Skeletal muscle tissue (tissue), 4 donors: ENCODE measurements around the gene CD244. TPM values are rescaled to one million over a fixed set of nuclear protein-coding genes. Genes with fewer than 3 reads are reported as not detected.

Source experiments
- H3K27ac ChIP-seq: one replicate; pipeline ENCODE4 v1.7.0; 2013; ENCODE audit warnings: mild to moderate bottlenecking, low read depth, low read length, inconsistent platforms
- H3K27me3 ChIP-seq, 3 donors: one replicate each; pipeline ENCODE4 v1.7.0; 2013; ENCODE audit warnings: low read length in 3 of 3; ENCODE audit not compliant: control insufficient read depth in 3 of 3, insufficient read depth in 3 of 3
- H3K36me3 ChIP-seq, 3 donors: one replicate each; pipeline ENCODE4 v1.7.0; 2013; ENCODE audit warnings: low read length in 3 of 3; ENCODE audit not compliant: control insufficient read depth in 3 of 3, insufficient read depth in 3 of 3
- H3K4me1 ChIP-seq, 3 donors: one replicate each; pipeline ENCODE4 v1.7.0; 2013; ENCODE audit warnings: low read length in 3 of 3, mild to moderate bottlenecking in 3 of 3; ENCODE audit not compliant: control insufficient read depth in 3 of 3, insufficient read depth in 3 of 3
- H3K4me3 ChIP-seq, 3 donors: one replicate each; pipeline ENCODE4 v1.7.0; 2013; ENCODE audit warnings: low read length in 3 of 3
- H3K9ac ChIP-seq, 3 donors: one replicate each; pipeline ENCODE4 v1.7.0; 2013; ENCODE audit warnings: low read length in 3 of 3, mild to moderate bottlenecking in 3 of 3, moderate library complexity in 2 of 3, low read depth in 1 of 3
- H3K9me3 ChIP-seq, 3 donors: one replicate each; pipeline ENCODE4 v1.7.0; 2013; ENCODE audit warnings: low read length in 3 of 3; ENCODE audit not compliant: control insufficient read depth in 3 of 3
- total RNA-seq: library from RNA; depleted of rRNA; stranded (reverse); fragments of >200 nt; gene quantifications from one replicate; pipeline ENCODE4 v1.2.3, GENCODE V29; 2014
- donor health status: Osteomylitis.

The CD244 gene
- total RNA-seq, 1 donor from 2014 or later, result 1.6 TPM

DNA sequence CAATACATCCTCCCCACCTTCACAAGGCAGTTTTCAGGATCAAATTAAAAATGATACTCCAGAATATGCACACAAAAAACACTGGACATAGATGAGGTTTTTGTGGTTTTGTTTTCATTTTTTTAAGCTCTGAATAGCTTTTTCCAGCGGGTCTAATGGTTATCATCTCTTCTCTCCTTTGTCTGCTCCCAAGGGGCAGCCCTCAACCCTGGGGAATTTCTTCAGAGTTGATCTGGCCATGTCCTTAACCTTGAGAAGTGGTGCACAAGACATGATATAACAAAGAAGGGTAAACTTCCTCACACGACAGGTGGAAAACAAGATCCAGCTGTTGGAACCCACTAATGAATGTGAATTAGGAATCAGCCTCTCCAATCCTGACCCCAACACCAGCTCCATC, 1.5 kb upstream of the CD244 start:
- peaks cover 0 to 3% (median 0%) of the 10 kb centered on the region in 3 donors for H3K27me3 ChIP-seq
- H3K4me1 ChIP-seq, result no peaks in the 10 kb centered on the region
- no peaks in the 10 kb centered on the region for H3K9me3 ChIP-seq
- no peak overlapping the region for H3K27ac ChIP-seq
- no peak overlapping the region for H3K4me3 ChIP-seq
- H3K9ac ChIP-seq, result no peak overlapping the region
- no peaks in the 10 kb centered on the region for H3K36me3 ChIP-seq

DNA sequence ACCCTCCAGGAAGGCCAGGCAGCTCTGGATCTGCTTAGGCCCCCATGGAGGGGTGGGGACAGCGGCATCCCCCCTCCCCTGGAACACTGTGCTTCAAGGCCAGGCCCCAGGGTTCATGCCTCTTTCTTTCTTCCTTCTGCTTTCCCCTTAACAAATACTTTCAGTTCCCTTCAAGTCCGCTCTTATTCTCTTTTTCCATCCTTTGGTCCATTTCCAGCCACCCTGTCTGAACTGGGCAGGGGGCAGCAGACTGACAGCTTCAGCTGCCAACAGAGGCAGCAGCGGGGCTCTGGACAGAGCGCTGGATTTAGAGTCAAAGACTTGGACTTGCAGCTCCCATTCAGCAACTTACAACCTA, 1.1 kb upstream of the CD244 start:
- Histone ChIP-seq H3K27me3 (peaks cover 0 to 3% (median 0%) of the 10 kb centered on the region in 3 donors), H3K27ac (no peak overlapping the region), H3K9me3 (no peaks in the 10 kb centered on the region), H3K4me1 (no peaks in the 10 kb centered on the region), H3K4me3 (no peak overlapping the region), H3K36me3 (no peaks in the 10 kb centered on the region), H3K9ac (no peak overlapping the region)

DNA sequence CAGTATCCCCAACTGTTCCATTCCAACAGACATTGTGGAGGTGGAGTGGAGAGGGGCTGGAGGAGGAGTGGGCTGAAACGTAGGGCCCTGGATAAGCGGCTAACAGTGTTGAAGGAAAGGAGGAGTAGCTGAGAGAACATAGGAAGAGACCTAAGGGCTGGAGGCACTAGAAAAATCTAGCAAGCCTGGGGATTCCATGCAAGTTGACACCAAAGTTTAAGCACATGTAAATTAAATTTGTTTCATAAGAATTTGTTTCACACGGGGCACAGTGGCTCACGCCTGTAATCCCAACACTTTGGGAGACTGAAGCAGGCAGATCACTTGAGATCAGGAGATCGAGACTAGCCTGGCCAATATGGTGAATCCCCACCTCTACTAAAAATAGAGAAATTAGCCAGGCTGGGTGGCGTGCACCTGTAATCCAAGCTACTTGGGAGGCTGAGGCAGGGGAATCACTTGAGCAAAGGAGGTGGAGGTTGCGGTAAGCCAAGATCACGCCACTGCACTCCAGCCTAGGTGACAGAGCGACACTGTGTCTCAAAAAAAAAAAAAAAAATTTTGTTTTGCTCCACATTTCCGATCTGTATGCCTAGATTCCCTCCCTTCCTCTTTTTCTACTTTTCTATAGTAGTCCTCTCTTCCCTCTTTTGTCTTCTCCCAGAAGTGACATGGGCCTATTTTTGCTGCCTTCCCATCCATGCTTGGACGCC, 530 bp upstream of the CD244 start:
- no peaks in the 10 kb centered on the region for H3K36me3 ChIP-seq
- H3K27ac ChIP-seq, result peak overlapping the region; percentile 19
- H3K9ac ChIP-seq, result no peak overlapping the region
- peaks cover 0 to 4% (median 0%) of the 10 kb centered on the region in 3 donors for H3K27me3 ChIP-seq
- no peaks in the 10 kb centered on the region for H3K9me3 ChIP-seq
- H3K4me1 ChIP-seq, result no peaks in the 10 kb centered on the region
- H3K4me3 ChIP-seq, result no peak overlapping the region

DNA sequence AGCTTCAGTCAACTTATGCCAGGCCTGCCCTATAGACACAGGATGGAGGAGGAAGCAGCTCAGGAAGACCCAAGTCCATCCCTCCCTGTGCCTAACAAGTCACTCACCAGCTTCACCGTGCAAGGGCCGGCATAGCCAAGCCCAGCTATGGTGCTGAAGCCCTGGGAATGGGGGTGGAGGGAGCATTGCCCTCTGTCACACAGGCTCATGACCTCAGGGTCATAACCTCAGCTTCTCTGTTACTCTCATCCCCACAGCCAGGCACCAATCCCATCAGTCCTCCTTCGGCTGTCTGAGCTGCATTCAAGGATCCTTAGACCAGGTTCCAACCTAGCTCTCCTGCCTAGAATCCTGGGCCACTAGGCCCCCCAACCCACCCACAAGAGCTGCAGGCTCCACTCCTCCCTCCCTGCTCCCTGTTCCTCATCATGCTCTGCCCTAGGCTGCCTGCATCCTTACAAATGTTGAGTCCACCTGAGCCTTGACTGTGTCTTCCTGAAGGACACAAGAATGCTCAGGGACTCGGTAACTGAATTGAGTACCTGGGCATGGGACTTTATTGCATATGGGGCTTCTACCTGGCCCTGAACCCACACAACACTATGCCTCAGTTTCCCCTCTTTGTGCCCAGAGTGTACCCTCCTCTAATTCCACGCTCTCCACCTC, 1.7 kb downstream of the CD244 start:
- H3K4me3 ChIP-seq, result no peak overlapping the region
- H3K4me1 ChIP-seq, result no peaks in the 10 kb centered on the region
- H3K9me3 ChIP-seq, result no peaks in the 10 kb centered on the region
- no peaks in the 10 kb centered on the region for H3K36me3 ChIP-seq
- peaks cover 0 to 5% (median 0%) of the 10 kb centered on the region in 3 donors for H3K27me3 ChIP-seq
- H3K9ac ChIP-seq, result no peak overlapping the region
- H3K27ac ChIP-seq, result no peak overlapping the region

DNA sequence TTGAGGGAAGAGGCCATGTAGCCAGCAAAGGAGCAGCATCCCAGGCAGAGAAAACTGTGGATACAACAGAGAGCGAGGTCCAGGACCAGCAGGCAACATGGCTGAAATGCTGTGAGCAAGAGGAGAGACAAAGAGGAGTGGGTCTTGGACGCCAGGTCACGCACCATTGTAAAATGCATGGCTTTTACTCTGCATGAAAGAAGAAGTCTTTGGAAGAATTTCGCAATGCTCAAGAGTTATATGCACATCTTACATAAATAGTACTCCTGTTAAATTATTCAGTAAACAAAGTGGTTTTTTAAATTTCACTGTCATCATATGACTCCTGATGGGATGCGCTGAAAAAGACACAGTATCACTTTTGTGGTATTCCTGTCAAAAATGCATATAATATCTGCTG, 3.5 kb downstream of the CD244 start:
- Histone ChIP-seq H3K36me3 (no peaks in the 10 kb centered on the region), H3K4me1 (no peaks in the 10 kb centered on the region), H3K27me3 (peaks cover 0 to 5% (median 0%) of the 10 kb centered on the region in 3 donors), H3K9me3 (no peaks in the 10 kb centered on the region), H3K4me3 (no peak overlapping the region), H3K27ac (no peak overlapping the region), H3K9ac (no peak overlapping the region)

DNA sequence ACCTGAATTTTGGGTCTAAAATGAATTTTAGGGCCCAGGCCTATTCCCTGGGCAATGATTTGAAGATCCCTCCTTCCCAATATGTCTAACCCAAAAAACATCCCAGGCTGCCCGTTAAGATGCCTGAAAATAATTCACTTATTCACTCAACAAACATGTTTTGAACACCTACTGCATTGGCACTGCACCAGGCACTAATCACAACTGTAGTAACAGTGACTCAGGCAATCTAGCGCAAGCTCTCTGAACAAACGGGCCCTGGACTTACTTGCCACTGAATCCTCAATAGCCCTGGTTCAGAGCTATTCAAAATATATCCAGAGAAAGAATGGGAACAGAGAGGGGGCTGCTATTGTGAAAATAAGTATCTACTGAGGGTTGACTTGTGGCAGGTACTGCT, 4.2 kb downstream of the CD244 start:
- no peaks in the 10 kb centered on the region for H3K36me3 ChIP-seq
- no peak overlapping the region for H3K27ac ChIP-seq
- H3K9ac ChIP-seq, result no peak overlapping the region
- no peak overlapping the region for H3K4me3 ChIP-seq
- no peaks in the 10 kb centered on the region for H3K4me1 ChIP-seq
- H3K27me3 ChIP-seq, result peaks cover 0 to 5% (median 0%) of the 10 kb centered on the region in 3 donors
- H3K9me3 ChIP-seq, result no peaks in the 10 kb centered on the region

DNA sequence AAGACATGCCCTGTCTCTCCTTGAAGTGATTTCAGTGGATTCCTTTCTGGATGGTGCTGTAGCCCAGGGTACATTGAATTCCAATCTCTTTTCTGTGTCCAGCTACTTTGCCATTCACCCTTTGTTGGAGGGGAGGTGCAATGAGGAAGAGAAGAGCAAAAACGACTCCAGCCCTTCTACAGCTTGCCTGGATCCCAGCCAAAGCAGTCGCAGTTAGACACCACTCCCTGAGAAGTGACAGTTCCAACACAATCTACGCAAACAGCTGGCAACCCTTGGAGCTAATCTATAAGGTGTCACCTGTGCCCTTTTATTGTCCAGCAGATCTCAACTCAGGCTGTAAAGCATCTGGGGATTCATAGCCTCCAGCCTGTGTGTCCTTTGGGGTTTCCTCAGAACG, 4.6 kb downstream of the CD244 start:
- H3K36me3 ChIP-seq, result no peaks in the 10 kb centered on the region
- H3K9ac ChIP-seq, result no peak overlapping the region
- no peaks in the 10 kb centered on the region for H3K9me3 ChIP-seq
- no peak overlapping the region for H3K4me3 ChIP-seq
- H3K27ac ChIP-seq, result no peak overlapping the region
- H3K4me1 ChIP-seq, result no peaks in the 10 kb centered on the region
- peaks cover 0 to 5% (median 0%) of the 10 kb centered on the region in 3 donors for H3K27me3 ChIP-seq

DNA sequence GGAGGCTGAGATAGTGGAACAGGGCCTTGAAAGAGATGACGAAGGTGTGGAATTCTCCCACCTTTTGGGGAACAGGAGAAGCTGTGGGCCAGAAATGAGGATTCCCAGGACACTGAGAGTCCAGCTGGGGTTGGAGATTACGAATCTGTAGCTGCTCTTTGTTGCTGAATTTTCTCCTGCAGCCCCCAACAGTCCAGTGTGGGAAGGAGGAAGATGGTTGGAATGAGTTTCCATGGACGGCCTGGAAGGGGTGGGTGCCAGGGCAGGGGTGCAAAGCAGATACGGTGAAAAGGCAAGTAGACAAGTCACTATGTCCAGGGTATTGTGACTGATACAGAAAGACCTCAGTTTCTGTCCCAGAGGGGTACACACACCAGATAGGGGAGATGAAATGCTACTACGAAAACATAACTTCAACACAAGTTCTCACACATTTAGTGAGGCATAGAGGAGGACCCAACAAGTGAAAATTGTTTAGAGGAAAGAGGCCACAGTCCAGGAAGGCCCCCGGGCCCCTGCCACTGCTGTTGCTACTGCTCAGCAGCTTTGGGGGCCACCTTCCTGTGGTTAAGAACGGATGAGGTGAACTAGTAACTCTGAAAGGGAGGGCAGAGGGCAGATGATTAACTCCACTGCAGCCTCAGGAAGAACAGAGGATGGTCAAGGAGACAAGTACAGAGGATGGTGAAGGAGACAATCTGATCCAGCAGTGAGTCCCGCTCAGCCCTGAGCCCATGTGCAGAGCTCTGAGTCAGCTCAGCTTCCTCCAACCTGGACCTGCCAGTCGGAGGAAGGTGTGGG, 7.3 kb downstream of the CD244 start:
- no peak overlapping the region for H3K27ac ChIP-seq
- H3K9ac ChIP-seq, result no peak overlapping the region

DNA sequence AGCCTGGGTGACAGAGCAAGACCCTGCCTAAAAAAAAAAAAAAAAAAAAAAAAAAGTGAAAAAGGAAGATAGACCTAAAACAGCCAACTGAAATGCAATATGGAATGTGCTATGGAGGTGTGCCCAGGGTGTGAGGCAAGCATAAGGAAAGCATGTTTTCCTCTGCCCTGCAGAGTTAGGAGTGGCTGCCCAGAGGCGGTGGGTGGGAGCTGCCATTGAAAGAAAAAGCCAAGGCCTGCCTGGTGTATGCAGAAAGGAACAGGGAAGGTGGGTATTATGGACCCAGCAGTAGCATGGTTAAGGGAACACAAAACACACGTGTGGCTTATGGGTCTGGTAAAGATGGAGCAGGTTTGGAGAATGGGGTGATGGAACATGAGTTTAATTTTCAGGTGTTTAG, 8.9 kb downstream of the CD244 start:
- H3K9ac ChIP-seq, result no peak overlapping the region
- H3K27ac ChIP-seq, result no peak overlapping the region
- no peaks in the 10 kb centered on the region for H3K4me1 ChIP-seq

More for the DNA sequence above, 7.3 kb downstream of the CD244 start:
- Histone ChIP-seq H3K9me3 (no peaks in the 10 kb centered on the region), H3K27me3 (peaks cover 0 to 2% (median 0%) of the 10 kb centered on the region in 3 donors), H3K4me3 (no peak overlapping the region), H3K4me1 (no peaks in the 10 kb centered on the region), H3K36me3 (no peaks in the 10 kb centered on the region)

DNA sequence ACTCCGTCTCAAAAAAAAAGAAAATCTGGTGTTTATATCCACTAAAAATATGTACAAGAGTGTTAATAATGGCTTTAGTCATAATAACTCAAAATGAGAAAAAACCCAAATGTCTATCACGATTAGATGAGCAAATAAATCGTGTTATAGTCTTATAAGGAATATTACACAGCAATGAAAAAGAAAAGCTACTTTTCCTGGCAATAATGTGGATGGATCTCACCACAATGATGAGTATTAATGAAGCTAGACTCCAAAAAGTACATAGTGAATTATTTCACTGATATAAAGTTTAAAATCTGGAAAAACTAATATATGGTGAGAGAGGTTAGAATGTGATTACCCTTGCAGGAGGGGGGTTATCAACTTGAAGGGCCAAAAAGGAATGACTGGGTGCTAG, 9.7 kb downstream of the CD244 start:
- Histone ChIP-seq H3K9me3 (no peaks in the 10 kb centered on the region), H3K9ac (no peak overlapping the region), H3K27ac (no peak overlapping the region), H3K36me3 (no peaks in the 10 kb centered on the region), H3K4me1 (no peaks in the 10 kb centered on the region), H3K27me3 (no peaks in the 10 kb centered on the region), H3K4me3 (no peak overlapping the region)

More for the DNA sequence above, 8.9 kb downstream of the CD244 start:
- Histone ChIP-seq H3K4me3 (no peak overlapping the region), H3K36me3 (no peaks in the 10 kb centered on the region), H3K9me3 (no peaks in the 10 kb centered on the region), H3K27me3 (peaks cover 0 to 2% (median 0%) of the 10 kb centered on the region in 3 donors)
